Stimulated activated CD4-positive, alpha-beta T cell treated with anti-CD3 and anti-CD28 coated beads, Interleukin-15, amount 100 ng/mL, for 24 hours (primary cell): ENCODE results near the gene OBSCN.
A peak's percentile ranks its signal among the peaks of the same experiment; 100 is the strongest.
"Not testable (repeated sequence)": the region's sequence is repeated elsewhere in the genome, so short reads cannot be mapped to it uniquely, and the experiment has no call there.

Source experiments
- DNase-seq: peaks from one replicate; pipeline ENCODE4 v3.0.0-alpha.2; 2020

Gene OBSCN

DNA sequence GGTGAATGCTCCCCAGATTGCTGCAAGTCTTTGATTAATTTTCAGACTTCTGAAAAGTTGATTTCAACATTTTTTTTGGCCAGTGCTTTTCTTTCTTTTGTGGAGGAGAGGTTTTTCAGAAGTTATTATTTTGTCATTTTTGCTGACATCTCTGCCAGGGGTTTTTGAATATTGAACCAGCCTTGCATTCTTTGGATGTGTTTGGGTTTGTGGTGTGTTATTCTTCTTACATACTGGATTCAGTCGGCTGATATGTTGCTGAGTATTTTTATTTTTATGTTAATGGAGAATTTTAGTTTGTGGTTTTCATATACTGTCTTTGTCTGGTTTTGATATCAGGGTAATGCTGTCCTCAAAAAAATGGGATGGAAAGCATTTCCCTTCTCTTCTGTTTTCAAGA is 25.3 kb downstream of the OBSCN start:
- DNase-seq: no peak

DNA sequence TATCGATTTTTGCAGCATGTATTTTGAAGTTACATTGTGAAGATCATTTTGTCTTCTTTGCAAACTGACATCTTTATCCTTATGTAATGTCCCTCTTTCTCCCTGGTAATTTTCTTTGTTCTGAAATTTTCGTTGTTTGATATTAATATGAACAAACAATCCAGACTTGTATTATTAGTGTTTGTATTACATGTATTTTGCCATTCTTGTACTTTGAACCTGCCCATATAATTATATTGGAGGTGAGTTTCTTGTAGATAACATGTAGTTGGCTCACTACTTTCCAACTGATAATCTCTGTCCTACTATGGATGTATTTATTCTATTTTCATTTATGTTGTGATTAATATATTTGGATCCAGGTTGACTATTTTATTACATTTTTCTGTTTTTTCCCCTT is 27.1 kb downstream of the OBSCN start:
- DNase-seq: no peak

DNA sequence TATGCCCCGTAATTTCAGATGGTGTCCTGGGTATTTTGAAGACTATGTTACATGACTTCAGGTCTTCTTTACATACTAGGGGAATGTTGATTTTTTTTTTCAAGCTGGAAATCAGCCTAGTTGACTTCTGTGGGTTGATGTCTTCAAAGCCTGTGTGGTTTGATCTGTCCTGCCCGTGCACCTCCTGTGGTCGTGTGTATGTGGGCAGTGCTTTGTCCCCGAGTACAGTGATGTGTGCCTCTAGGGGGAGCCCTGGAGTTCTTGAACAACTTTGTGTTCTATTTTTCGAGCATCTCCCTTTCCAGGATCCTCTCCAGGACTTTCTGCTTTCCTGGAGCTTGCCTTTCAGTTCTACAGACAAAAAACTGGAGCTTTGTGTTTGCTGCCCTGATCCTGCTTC is 28.9 kb downstream of the OBSCN start:
- peak; percentile 53 for DNase-seq

DNA sequence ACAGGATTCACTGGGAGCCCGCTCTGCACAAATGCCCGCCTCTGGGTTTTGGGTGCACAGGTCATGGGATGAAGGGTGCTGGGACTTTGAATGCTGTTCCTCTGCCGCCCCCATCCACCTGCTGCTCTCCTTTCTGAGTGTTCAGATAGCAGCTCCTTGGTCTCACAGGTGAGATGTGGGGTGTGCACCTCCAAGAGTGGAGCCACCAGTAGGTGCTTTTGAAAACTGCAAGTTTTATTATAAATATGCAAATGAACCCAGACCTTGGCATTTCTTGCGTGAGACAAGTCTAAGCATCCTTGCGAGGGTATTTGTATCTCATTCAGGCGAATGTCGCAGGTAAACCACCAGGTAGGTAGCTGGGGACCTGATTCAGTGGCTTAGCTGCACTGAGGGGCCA is 30.2 kb downstream of the OBSCN start:
- no peak for DNase-seq

GRCh38 chr1:228238461-228238860 is 30.6 kb downstream of the OBSCN start:
- no peak for DNase-seq

- no peak for DNase-seq
These were observed 32.8 kb downstream of the OBSCN start for GRCh38 chr1:228240411-228241240.

DNA sequence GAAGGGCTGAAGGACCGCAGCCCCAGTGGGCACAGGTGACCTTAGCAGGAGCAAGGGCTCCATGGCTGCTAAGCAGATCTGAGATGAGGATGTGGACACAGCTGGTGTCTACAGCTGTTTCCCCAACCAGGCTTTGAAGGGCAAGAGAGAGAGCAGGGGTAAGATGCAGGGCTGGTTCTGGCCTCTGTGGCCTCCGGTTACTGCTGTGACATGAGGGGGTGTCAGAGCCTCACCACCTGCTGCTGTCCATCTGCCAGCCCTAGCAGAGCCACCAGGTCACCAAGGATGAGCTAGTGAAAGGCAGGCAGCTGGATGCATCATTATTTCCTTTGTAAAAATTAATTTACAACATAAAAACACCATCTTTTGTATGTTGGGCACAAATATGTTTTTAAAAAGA is 33.4 kb downstream of the OBSCN start:
- no peak for DNase-seq

GRCh38 chr1:228242409-228242808 is 34.6 kb downstream of the OBSCN start:
- no peak for DNase-seq

DNA sequence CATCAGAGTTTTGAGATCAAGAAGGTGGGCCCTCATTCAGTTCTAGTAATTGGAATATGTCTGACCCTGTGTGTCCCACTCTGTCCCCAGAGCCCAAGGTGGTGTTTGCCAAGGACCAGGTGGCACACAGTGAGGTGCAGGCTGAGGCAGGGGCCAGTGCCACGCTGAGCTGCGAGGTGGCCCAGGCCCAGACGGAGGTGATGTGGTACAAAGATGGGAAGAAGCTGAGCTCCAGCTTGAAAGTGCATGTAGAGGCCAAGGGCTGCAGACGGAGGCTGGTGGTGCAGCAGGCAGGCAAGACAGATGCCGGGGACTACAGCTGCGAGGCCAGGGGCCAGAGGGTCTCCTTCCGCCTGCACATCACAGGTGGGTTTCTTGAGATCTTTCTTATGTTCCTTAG is 35.2 kb downstream of the OBSCN start:
- DNase-seq: no peak

GRCh38 chr1:228243989-228244388 is 36.1 kb downstream of the OBSCN start:
- DNase-seq: not testable (repeated sequence)

DNA sequence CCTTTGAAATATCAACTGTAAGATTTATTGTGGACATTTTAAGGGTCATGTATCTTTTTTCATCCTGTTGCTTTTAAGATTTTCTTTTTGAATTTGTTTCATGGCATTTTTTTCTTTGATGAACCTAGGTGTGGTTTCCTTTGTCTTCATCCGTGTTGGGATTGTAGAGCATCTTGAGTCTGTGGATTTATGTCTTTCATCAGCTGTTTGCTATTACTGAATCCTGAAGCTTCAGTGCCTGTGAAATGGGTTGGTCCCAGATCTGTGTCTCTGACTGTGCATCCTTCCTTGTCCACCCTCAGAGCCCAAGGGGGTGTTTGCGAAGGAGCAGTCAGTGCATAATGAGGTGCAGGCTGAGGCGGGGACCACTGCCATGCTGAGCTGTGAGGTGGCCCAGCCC is 37.3 kb downstream of the OBSCN start:
- DNase-seq: no peak

- no peak for DNase-seq
These were observed 38.5 kb downstream of the OBSCN start for GRCh38 chr1:228246216-228246900.

GRCh38 chr1:228249513-228250305 is 41.9 kb downstream of the OBSCN start:
- no peak for DNase-seq

- not testable (repeated sequence) for DNase-seq
These were observed 44.6 kb downstream of the OBSCN start for GRCh38 chr1:228252476-228252875.

- DNase-seq: no peak
These were observed 49.0 kb downstream of the OBSCN start for GRCh38 chr1:228256626-228257375.

- DNase-seq: no peak
These were observed 50.6 kb downstream of the OBSCN start for GRCh38 chr1:228258486-228258885.

GRCh38 chr1:228259368-228259894 is 51.6 kb downstream of the OBSCN start:
- DNase-seq: no peak

- DNase-seq: no peak
These were observed 52.1 kb downstream of the OBSCN start for GRCh38 chr1:228259951-228260350.

- no peak for DNase-seq
These were observed 53.9 kb downstream of the OBSCN start for GRCh38 chr1:228261706-228262105.

GRCh38 chr1:228262475-228262874 is 54.6 kb downstream of the OBSCN start:
- no peak for DNase-seq

GRCh38 chr1:228263636-228264035 is 55.8 kb downstream of the OBSCN start:
- no peak for DNase-seq

- DNase-seq: no peak
These were observed 56.4 kb downstream of the OBSCN start for GRCh38 chr1:228264090-228264829.
